ENCODE measurements around the gene VASP.

- TF ChIP-seq FOXP2 (optimal IDR thresholded peaks at IDR 0.05; ENCODE audit: borderline replicate concordance, extremely low read depth, extremely low read length, insufficient read depth) (no peak), REST (IDR thresholded peaks at IDR 0.05; ENCODE audit: insufficient read depth in 1 of 2, low read depth in 2 of 2, low read length in 2 of 2) (no peak)
Observed at GRCh38 chr19:45476304-45476703, 31.0 kb upstream of the VASP start.
